Parathyroid adenoma (tissue), 2 donors: Measurements from ENCODE around the gene PAK6.

Experiments used
- H2AFZ ChIP-seq: fragments of 300-600 bp; sonication (generic); one replicate; pipeline ENCODE4 v1.7.0; 2017; ENCODE audit warnings: antibody characterized with exemption, mild to moderate bottlenecking
- H3K27ac ChIP-seq: fragments of 300-600 bp; sonication (generic); one replicate; pipeline ENCODE4 v1.7.0; 2017
- H3K27me3 ChIP-seq: fragments of 300-600 bp; sonication (generic); one replicate; pipeline ENCODE4 v1.7.0; 2017; ENCODE audit warnings: low read length; ENCODE audit not compliant: control insufficient read depth, insufficient read depth
- H3K36me3 ChIP-seq: fragments of 300-600 bp; sonication (generic); one replicate; pipeline ENCODE4 v1.7.0; 2017; ENCODE audit warnings: low read length; ENCODE audit not compliant: control insufficient read depth, insufficient read depth
- H3K4me1 ChIP-seq: fragments of 300-600 bp; sonication (generic); one replicate; pipeline ENCODE4 v1.7.0; 2017; ENCODE audit warnings: control low read depth
- H3K4me2 ChIP-seq: fragments of 300-600 bp; sonication (generic); one replicate; pipeline ENCODE4 v1.7.0; 2017; ENCODE audit warnings: low read length
- H3K4me3 ChIP-seq: fragments of 300-600 bp; sonication (generic); one replicate; pipeline ENCODE4 v1.7.0; 2017; ENCODE audit warnings: low read depth, low read length
- H3K79me2 ChIP-seq: fragments of 300-600 bp; sonication (generic); one replicate; pipeline ENCODE4 v1.7.0; 2017; ENCODE audit warnings: control low read depth
- H3K9ac ChIP-seq: fragments of 300-600 bp; sonication (generic); one replicate; pipeline ENCODE4 v1.7.0; 2017; ENCODE audit warnings: mild to moderate bottlenecking
- H3K9me3 ChIP-seq: fragments of 300-600 bp; sonication (generic); one replicate; pipeline ENCODE4 v1.7.0; 2017; ENCODE audit warnings: low read length; ENCODE audit not compliant: control insufficient read depth
- CTCF ChIP-seq: fragments of 300-600 bp; sonication (generic); IDR thresholded peaks from one replicate; pipeline ENCODE4 v1.7.0; 2017; ENCODE audit warnings: antibody characterized with exemption, mild to moderate bottlenecking
- donor health status: primary hyperparathyroidism.

PAK6 gene

DNA sequence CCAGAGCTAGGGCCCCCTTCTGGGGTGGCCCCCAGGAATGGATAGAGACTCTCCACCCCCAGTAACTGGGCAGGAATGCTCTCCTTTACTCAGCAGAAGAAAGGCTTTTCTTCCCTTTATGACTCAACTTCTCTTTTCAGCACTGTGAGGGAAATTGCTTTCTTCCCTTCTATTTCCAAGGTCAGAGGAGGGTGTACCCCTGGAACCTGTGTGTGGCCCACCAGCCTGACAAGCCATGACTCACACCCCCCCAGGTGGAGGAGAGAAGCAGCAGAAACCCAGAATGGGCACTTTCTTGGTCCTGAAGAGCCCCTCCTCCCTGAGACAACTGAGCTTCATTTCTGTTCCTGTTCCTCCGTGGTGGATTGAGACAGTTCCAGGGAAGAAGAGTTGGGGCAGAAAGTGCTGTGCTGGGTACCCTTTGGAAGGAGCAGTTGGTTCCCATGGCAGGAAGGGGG, 46.7 kb downstream of the PAK6 start:
- no peaks in the 10 kb centered on the region for H3K36me3 ChIP-seq
- H3K9ac ChIP-seq = no peak overlapping the region
- no peaks in the 10 kb centered on the region for H3K79me2 ChIP-seq
- peaks cover 2% of the 10 kb centered on the region for H3K4me1 ChIP-seq
- no peak overlapping the region for H3K4me3 ChIP-seq
- no peak overlapping the region for H2AFZ ChIP-seq
- TF ChIP-seq CTCF = no peak
- H3K27me3 ChIP-seq = no peaks in the 10 kb centered on the region
- no peaks in the 10 kb centered on the region for H3K9me3 ChIP-seq
- no peak overlapping the region for H3K4me2 ChIP-seq
- no peak overlapping the region for H3K27ac ChIP-seq

- Histone ChIP-seq H3K4me1 (peaks cover 2% of the 10 kb centered on the region), H3K4me3 (no peak overlapping the region), H3K27me3 (no peaks in the 10 kb centered on the region), H3K9me3 (no peaks in the 10 kb centered on the region), H2AFZ (no peak overlapping the region), H3K9ac (no peak overlapping the region), H3K27ac (no peak overlapping the region), H3K4me2 (no peak overlapping the region), H3K79me2 (no peaks in the 10 kb centered on the region), H3K36me3 (no peaks in the 10 kb centered on the region)
- TF ChIP-seq CTCF = no peak
Observed at GRCh38 chr15:40286061-40286532, 47.2 kb downstream of the PAK6 start.

- Histone ChIP-seq H3K27ac (no peak overlapping the region), H3K4me1 (peaks cover 2% of the 10 kb centered on the region), H3K36me3 (no peaks in the 10 kb centered on the region), H3K27me3 (no peaks in the 10 kb centered on the region), H3K9me3 (no peaks in the 10 kb centered on the region), H3K4me3 (no peak overlapping the region), H3K9ac (no peak overlapping the region), H3K79me2 (no peaks in the 10 kb centered on the region), H3K4me2 (no peak overlapping the region), H2AFZ (no peak overlapping the region)
- no peak for TF ChIP-seq CTCF
Observed at GRCh38 chr15:40286794-40287193, 47.9 kb downstream of the PAK6 start.

DNA sequence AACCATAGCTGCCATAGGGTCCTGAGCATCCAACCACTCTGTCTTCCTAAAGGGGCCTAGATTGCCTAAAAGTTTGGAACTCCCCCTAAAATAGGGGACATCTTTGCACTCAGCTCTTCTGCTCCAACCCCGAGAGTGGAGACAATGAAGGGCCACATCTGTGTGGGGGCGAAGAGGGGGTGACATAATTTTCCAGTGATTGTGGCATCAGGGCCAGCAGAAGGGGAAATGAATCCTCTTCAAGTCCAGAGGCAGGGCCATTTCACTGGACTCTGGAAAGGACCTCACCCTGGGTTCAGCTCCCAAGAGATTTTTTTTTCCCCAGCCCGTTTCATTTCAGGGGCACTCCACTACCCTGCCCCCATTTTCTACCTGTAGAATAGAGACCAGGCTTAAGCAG, 48.6 kb downstream of the PAK6 start:
- Histone ChIP-seq H3K9ac (no peak overlapping the region), H3K27ac (no peak overlapping the region), H2AFZ (no peak overlapping the region), H3K36me3 (no peaks in the 10 kb centered on the region), H3K79me2 (no peaks in the 10 kb centered on the region), H3K27me3 (no peaks in the 10 kb centered on the region), H3K4me1 (peaks cover 2% of the 10 kb centered on the region), H3K4me3 (no peak overlapping the region), H3K4me2 (no peak overlapping the region), H3K9me3 (no peaks in the 10 kb centered on the region)
- no peak for TF ChIP-seq CTCF

DNA sequence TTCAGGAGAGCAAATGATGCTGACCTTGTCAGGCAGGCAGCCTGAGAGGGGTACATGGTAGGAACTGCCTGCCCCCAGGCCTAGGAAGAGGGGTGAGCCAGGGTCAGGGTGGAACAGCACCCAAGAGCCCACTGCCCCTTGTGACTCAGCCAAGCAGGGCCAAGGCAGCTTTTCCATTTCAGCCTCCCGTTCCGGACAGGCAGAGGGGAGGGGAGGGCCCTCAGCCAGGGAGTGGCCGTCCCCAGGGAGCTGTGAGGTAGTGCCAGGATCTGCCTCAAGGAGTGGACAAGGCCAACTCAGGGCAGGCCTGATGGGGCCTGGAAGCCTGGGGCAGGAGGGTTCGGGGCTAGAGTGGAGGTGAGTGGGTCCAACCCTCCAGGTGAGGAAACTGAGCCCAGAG, 49.1 kb downstream of the PAK6 start:
- Histone ChIP-seq H2AFZ (no peak overlapping the region), H3K27ac (no peak overlapping the region), H3K4me3 (no peak overlapping the region), H3K4me2 (no peak overlapping the region), H3K9ac (no peak overlapping the region), H3K79me2 (no peaks in the 10 kb centered on the region), H3K4me1 (peaks cover under 1% of the 10 kb centered on the region), H3K36me3 (no peaks in the 10 kb centered on the region), H3K27me3 (no peaks in the 10 kb centered on the region), H3K9me3 (no peaks in the 10 kb centered on the region)
- no peak for TF ChIP-seq CTCF
